Renal pelvis (tissue), 12 donors: ENCODE measurements around the gene KIAA1217. TPM values are rescaled to one million over a fixed set of nuclear protein-coding genes. Genes with fewer than 3 reads are reported as not detected.

ENCODE experiments used
- DNase-seq: peaks from one replicate; pipeline ENCODE4 v3.0.0-alpha.2; 2013
- long read RNA-seq, 16 experiments: transcript quantifications; one replicate each; lab custom pipeline, GENCODE V29; 2026
- polyA plus RNA-seq, 3 donors: library from polyadenylated mRNA; unstranded; fragments of 120-200 nt; gene quantifications; one replicate each; pipeline ENCODE4 v1.2.1, GENCODE V29; 2013; ENCODE audit not compliant: insufficient read length in 3 of 3

Gene KIAA1217
- 100 to 1,000 TPM in 1 of 3 donors, 10 to 100 TPM in 2; 83.5 to 102 (median 99.4) TPM for polyA plus RNA-seq
- long read RNA-seq, donor 1, partial matches to known transcripts: 10 of 10 reads
- long read RNA-seq, donor 1, other reads (novel, unspliced or antisense): 0 of 10 reads
- long read RNA-seq, donor 2: 0 reads
- long read RNA-seq, donor 3, partial matches to known transcripts: 13 of 14 reads
- long read RNA-seq, donor 3, other reads (novel, unspliced or antisense): 0 of 14 reads
- long read RNA-seq, donor 4, partial matches to known transcripts: 8 of 8 reads
- long read RNA-seq, donor 4, other reads (novel, unspliced or antisense): 0 of 8 reads
- long read RNA-seq, donor 5: 0 reads
- long read RNA-seq, donor 6, partial matches to known transcripts: 13 of 14 reads
- long read RNA-seq, donor 6, other reads (novel, unspliced or antisense): 0 of 14 reads
- long read RNA-seq, donor 7, full-length matches to known transcripts: 3 of 35 reads
- long read RNA-seq, donor 7, partial matches to known transcripts: 32 of 35 reads
- long read RNA-seq, donor 7, other reads (novel, unspliced or antisense): 0 of 35 reads
- long read RNA-seq, donor 8, partial matches to known transcripts: 33 of 40 reads
- long read RNA-seq, donor 8, other reads (novel, unspliced or antisense): 6 of 40 reads
- long read RNA-seq, donor 9, partial matches to known transcripts: 19 of 22 reads
- long read RNA-seq, donor 9, other reads (novel, unspliced or antisense): 0 of 22 reads
- long read RNA-seq, donor 10, partial matches to known transcripts: 39 of 41 reads
- long read RNA-seq, donor 10, other reads (novel, unspliced or antisense): 0 of 41 reads
- long read RNA-seq, donor 11, partial matches to known transcripts: 17 of 19 reads
- long read RNA-seq, donor 11, other reads (novel, unspliced or antisense): 0 of 19 reads
- long read RNA-seq, donor 12, full-length matches to known transcripts: 4 of 32 reads
- long read RNA-seq, donor 12, partial matches to known transcripts: 28 of 32 reads
- long read RNA-seq, donor 12, other reads (novel, unspliced or antisense): 0 of 32 reads
- long read RNA-seq, donor 13, partial matches to known transcripts: 25 of 28 reads
- long read RNA-seq, donor 13, other reads (novel, unspliced or antisense): 0 of 28 reads
- long read RNA-seq, donor 14: 0 reads
- long read RNA-seq, donor 15, partial matches to known transcripts: 30 of 30 reads
- long read RNA-seq, donor 15, other reads (novel, unspliced or antisense): 0 of 30 reads
- long read RNA-seq, donor 16, partial matches to known transcripts: 24 of 27 reads
- long read RNA-seq, donor 16, other reads (novel, unspliced or antisense): 0 of 27 reads

DNA sequence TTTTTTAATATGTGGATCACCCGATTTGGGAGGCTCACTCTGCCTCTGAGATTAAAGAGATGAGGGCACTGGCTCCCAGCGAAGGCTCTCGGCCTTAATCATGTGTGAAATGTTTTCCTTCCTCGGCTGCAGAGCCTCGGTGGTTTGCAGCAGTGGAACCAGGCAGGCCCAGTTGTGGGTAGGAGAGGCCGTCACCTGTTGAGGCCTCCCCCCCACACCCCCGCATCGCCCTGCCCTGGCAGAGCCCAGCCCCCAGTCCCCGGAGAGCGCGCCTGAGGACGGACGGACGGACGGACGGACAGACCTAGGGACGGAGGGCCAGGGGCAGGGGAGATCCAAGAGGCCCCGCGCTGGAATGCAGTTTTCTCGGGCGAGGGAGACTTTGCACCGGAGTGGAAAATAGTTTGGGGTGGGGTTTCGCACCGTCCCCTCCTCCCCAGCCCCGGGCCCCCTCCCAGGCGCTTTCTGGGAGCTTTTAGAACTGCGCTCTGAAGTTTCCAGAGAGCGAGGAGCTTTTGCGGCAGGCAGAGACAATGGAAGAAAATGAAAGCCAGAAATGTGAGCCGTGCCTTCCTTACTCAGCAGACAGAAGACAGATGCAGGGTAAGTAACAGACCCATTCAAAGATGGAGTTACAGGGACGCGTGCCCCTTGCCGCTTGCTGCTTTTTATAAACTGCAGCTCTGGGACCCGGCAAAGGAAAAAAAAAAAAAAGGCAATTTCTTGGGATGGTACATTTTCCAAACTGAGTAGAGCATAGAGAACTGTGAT lies at the start of gene KIAA1217:
TSS of gene KIAA1217 (plus strand) at position 478 of the 771 bp plus-strand sequence. CDS start at position 534, 56 bp downstream.
- DNase-seq: peak; percentile 65

DNA sequence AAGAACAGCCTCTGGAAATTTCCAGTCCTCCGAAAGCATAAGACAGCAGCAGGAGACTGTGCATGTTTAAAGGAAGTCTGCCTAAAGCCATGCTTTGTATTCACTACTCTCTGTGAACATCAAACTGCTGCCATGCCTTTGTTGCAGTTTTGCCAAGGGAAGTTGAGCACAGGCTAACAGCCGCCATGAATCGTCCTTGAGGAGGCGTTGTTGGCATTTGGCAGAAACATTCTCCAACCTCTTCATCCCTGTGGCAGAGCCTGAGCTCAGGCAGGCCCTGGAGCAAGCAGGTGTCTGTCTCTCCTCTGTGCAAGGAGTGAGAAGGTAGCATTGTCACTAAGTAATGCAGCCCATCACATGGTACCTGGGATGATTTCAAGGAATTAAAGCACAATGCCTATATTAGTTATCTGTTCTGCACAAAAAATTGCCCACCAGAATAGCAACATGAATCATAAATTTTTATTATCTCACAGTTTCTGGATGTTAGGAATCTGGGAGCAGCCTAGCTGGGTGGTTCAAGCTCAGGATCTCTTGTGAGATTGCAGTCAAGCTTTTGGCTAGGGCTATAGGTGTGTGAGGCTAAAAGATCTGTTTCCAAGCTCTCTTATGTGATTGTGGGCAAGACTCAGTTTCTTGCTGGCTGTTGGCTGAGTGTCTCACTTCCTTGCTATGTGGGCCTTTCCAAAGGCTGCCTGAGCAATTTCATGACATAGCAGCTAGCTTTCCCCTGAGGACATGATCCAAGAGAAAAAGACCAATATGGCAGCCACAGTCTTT lies 46.5 kb upstream of the KIAA1217 start:
- no peak for DNase-seq

DNA sequence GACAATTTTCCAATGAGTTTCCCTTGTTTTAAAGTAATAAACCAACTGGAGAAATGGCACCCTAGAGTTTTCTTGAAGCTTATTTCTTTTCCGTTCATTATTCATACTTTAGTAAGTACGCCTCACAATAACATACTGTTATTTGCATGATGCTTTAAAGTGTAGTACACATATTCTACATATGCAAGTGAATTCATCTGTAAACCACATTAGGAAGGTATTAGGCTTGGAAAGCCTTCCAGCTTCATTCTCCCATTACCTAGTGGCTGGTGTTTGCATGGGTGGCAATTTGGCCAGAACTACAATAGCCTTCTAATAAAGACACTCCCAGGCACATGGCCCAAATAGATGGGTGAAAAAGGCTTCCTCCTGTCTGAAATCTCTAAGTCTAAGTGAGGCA lies 45.5 kb upstream of the KIAA1217 start:
- DNase-seq: no peak

DNA sequence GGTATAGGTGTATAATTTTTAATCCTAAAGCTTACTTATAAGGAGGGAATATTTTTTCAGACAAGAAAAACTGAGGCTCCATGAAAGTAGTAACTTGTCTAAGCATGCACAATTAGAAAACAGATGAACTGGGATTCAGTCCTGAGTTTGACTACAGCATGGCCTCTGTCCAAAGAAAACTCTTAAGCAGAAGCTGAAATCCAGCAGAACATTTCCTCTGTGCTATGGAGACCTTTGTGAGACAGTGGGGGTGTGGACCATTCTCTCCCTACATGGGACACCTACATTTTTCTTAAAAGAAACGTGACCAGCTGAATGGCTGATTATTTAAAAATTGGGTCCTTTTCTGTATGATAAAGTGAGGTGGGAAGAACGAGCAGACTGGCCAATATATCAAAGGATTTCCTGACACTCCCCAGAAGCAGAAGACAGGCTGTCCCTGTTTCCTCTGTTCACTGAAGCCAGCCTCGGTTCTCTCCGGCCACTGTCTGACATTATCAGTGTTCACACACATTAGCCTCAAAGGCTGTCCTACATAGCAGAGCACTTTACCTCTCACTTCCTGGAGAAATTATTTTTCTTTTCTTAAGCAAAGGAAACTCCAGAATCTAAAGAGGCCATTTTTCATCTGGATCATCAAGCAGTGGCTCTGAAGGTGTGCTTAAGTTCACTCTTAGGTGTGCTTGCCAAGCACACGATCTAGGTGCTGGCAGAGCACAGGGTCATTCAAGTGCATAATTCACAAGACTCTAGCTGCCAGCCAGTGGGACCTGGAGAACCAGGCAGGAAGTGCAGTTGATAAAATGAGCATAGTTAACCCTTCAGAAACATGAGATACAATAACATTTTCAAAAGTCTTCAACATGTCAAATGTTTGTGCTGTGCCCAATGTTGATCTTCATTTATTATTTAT lies 40.4 kb upstream of the KIAA1217 start:
- DNase-seq: peak; percentile 30

DNA sequence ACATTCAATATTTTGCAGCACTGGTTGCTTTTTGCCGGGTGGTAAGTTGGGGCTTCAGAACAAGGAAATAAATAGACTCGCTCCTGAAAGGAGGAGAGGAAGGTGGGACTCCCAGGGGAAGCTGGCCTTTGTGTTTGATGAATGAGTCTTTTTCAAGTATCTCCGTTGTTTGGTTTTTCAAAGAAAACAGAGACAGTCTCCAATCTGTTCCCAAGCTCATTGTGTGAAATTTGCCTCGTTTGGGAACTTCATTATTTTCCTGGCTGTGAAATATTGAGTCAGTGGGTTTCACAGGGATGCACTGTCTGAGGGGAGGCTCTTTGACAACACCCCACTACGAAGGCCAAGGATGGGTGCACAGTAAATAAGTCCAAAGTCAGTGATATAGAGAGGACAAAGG lies 38.7 kb upstream of the KIAA1217 start:
- no peak for DNase-seq

- no peak for DNase-seq
Measured at GRCh38 chr10:24172909-24173308, 36.0 kb upstream of the KIAA1217 start.

DNA sequence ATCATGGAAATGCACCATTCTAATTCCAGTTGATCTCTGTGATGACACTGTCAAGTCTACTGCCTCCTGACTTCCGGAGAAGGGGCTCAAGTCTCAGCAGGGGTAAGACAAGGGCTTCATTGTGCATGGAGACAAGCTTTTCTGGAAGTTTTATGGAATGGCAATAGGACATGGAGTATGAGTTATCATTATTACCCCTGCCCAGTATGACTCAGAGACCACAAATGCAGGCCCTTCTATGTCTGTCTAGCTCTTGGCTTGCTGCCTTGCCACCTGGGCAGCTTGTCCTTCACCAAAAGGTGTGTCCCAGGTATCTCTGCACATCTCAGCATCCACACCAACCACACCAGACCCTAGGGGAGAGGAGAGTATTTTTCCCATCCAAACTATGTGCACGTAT lies 34.9 kb upstream of the KIAA1217 start:
- DNase-seq: no peak

GRCh38 chr10:24176658-24177057 lies 32.3 kb upstream of the KIAA1217 start:
- no peak for DNase-seq

DNA sequence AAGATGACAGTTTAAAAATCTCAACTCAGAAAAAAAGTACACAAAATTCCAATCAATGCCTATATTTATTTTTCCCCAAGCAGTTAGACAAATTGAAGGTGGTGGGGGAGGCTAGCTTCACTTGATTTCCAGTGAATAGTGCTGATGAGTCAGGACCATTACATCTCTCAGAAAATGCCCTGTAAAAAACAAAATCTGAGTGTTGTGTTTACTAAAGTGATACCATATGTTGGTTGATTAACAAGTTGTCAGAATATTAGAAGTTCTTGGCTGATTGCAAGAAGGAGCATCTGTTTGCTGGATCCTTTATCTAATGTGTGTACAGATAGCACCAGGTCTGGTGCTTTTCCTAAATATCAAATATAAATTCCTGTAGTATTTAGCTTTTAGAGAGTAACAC lies 31.3 kb upstream of the KIAA1217 start:
- DNase-seq: no peak

GRCh38 chr10:24180891-24181290 lies 28.0 kb upstream of the KIAA1217 start:
- no peak for DNase-seq

GRCh38 chr10:24184455-24184854 lies 24.5 kb upstream of the KIAA1217 start:
- no peak for DNase-seq

GRCh38 chr10:24193330-24193729 lies 15.6 kb upstream of the KIAA1217 start:
- no peak for DNase-seq

- no peak for DNase-seq
Measured at GRCh38 chr10:24197263-24197662, 11.7 kb upstream of the KIAA1217 start.

- DNase-seq: no peak
Measured at GRCh38 chr10:24201503-24202180, 7.3 kb upstream of the KIAA1217 start.

GRCh38 chr10:24202181-24202570 lies 6.8 kb upstream of the KIAA1217 start:
- no peak for DNase-seq

DNA sequence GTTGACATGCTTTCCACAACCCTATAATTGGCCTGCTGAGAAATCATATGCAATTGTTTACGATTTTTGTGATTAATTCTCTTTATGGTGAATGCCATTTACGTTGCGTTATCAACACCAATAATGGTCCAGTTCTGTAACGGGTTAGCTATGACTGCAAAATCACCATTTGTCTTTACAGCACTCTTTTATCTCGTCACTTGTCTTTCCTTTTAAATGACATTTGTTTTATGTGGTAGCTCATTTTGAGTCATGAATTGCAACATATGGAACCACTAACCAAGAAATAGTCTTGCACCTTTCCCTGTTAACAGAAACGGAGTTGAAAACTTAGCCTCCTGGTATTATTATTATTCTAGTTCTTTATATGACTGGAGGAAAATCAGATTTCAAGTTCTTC lies 3.1 kb upstream of the KIAA1217 start:
- no peak for DNase-seq

DNA sequence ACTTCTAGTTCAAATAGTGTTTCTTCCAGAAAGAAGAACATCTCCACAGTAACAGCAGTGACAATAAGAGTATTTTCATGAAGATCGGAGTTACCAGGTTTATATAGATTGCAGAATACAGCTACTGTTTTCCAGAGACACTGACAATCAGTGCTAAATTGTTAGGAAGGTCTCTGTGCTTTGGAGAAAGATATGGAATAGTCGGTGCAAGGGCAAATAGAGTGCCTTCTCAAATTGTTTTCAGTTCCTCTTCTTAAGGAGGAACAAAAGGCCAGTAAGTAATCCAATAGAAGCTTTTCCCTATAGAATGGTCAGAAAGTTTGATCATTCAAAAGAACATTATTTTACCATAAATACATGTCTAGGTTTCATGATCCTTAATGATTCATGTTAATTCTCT lies 2.6 kb upstream of the KIAA1217 start:
- DNase-seq: no peak

- no peak for DNase-seq
Measured at GRCh38 chr10:24206926-24207325, 2.0 kb upstream of the KIAA1217 start.

GRCh38 chr10:24207341-24207740 lies 1.6 kb upstream of the KIAA1217 start:
- no peak for DNase-seq
